A172 (cell line): ENCODE results near the gene SPRR3. TPM values are rescaled to one million over a fixed set of nuclear protein-coding genes. Genes with fewer than 3 reads are reported as not detected.

Source experiments
- DNase-seq: peaks from one replicate; pipeline ENCODE4 v3.0.0-alpha.2; 2015; ENCODE audit warnings: low spot score
- total RNA-seq: library from RNA; depleted of rRNA; stranded (reverse); fragments of >200 nt; shearing (Covaris generic); gene quantifications from 2 replicates; pipeline ENCODE4 v1.2.3, GENCODE V29; 2014; rRNA removed

The SPRR3 gene
- total RNA-seq, 1 experiment from 2014 or later = not detected

DNA sequence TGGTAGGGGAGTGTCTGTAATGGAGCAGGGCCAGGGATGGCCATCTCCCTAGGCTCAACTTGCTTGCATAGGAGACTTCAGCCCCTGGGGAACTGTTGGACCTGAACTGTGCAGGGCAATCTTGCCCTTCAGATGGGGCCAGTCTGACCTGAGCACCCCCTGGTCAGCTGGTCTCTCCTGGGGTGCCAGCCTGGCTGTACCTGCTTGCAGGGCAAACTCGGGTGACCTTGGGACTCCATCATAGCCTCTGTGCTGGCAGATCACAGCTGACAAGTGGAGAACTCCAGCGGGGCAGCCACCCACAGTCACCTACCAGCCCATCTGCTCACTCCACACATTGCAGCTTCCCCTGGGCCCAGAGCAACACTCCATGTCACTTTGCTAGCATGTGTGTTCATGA lies 47.7 kb downstream of the SPRR3 start:
- DNase-seq = no peak

Other genes with a start within 250 kb of the SPRR3 start
- gene KPRP, start 243.7 kb upstream of the SPRR3 start, total RNA-seq = not detected in 2 replicates
- not detected in 2 replicates for gene LCE1F, start 226.6 kb upstream of the SPRR3 start, total RNA-seq
- not detected in 2 replicates for gene LCE1E, start 215.5 kb upstream of the SPRR3 start, total RNA-seq
- gene LCE1D, start 205.0 kb upstream of the SPRR3 start, total RNA-seq = not detected in 2 replicates
- not detected in 2 replicates for gene LCE1C, start 195.1 kb upstream of the SPRR3 start, total RNA-seq
- not detected in 2 replicates for gene LCE1B, start 189.8 kb upstream of the SPRR3 start, total RNA-seq
- gene LCE1A, start 174.3 kb upstream of the SPRR3 start, total RNA-seq = not detected in 2 replicates
- gene LCE6A, start 158.9 kb upstream of the SPRR3 start, total RNA-seq = not detected in 2 replicates
- not detected in 2 replicates for gene LCE7A, start 141.8 kb upstream of the SPRR3 start, total RNA-seq
- not detected in 2 replicates for gene SMCP, start 123.4 kb upstream of the SPRR3 start, total RNA-seq
- gene IVL, start 93.2 kb upstream of the SPRR3 start, total RNA-seq = not detected in 2 replicates
- not detected in 2 replicates for gene SPRR5, start 54.5 kb upstream of the SPRR3 start, total RNA-seq
- not detected in 2 replicates for gene SPRR4, start 31.1 kb upstream of the SPRR3 start, total RNA-seq
- gene SPRR1A, start 17.7 kb upstream of the SPRR3 start, total RNA-seq = not detected in 2 replicates
- not detected in 2 replicates for gene SPRR1B, start 29.5 kb downstream of the SPRR3 start, total RNA-seq
- gene SPRR2D, start 39.4 kb downstream of the SPRR3 start, total RNA-seq = not detected in 2 replicates
- gene SPRR2A, start 55.8 kb downstream of the SPRR3 start, total RNA-seq = not detected in 2 replicates
- gene SPRR2B, start 69.9 kb downstream of the SPRR3 start, total RNA-seq = not detected in 2 replicates
- not detected in 2 replicates for gene SPRR2E, start 92.8 kb downstream of the SPRR3 start, total RNA-seq
- not detected in 2 replicates for gene SPRR2F, start 111.8 kb downstream of the SPRR3 start, total RNA-seq
- gene SPRR2G, start 149.1 kb downstream of the SPRR3 start, total RNA-seq = not detected in 2 replicates
- not detected in 2 replicates for gene LELP1, start 201.7 kb downstream of the SPRR3 start, total RNA-seq
- not detected in 2 replicates for gene PRR9, start 215.8 kb downstream of the SPRR3 start, total RNA-seq